ENCODE results near the gene MPZL2. TPM values are rescaled to one million over a fixed set of nuclear protein-coding genes. Genes with fewer than 3 reads are reported as not detected.

MPZL2 gene
- total RNA-seq, 1 donor from 2014 or later, result 2.3 TPM

GRCh38 chr11:118304227-118304567 is 40.1 kb upstream of the MPZL2 start:
- no peaks in the 10 kb centered on the region for H3K36me3 Mint-ChIP-seq
- H3K27ac ChIP-seq, result no peak overlapping the region
- H3K4me3 ChIP-seq, result no peak overlapping the region
- no peaks in the 10 kb centered on the region for H3K9me3 ChIP-seq (ENCODE audit: low read depth)
- peaks cover 10% of the 10 kb centered on the region for H3K27me3 Mint-ChIP-seq (ENCODE audit: insufficient read depth, low read depth)
- peaks cover 4% of the 10 kb centered on the region for H3K4me1 Mint-ChIP-seq
- no peak overlapping the region for H3K4me3 Mint-ChIP-seq
- no peaks in the 10 kb centered on the region for H3K79me2 ChIP-seq (ENCODE audit: low read depth)
- no peaks in the 10 kb centered on the region for H3K4me1 ChIP-seq
- TF ChIP-seq CTCF (IDR thresholded peaks at IDR 0.05) (no peak), EZH2 (IDR thresholded peaks at IDR 0.05) (no peak), EZH2phosphoT487 (IDR thresholded peaks at IDR 0.05) (no peak)
- no peaks in the 10 kb centered on the region for H3F3A ChIP-seq (ENCODE audit: low read depth)
- H3K9me3 Mint-ChIP-seq, result no peaks in the 10 kb centered on the region
- no peak overlapping the region for H3K9ac ChIP-seq
- no peaks in the 10 kb centered on the region for H4K20me1 ChIP-seq (ENCODE audit: low read depth)
- no peak overlapping the region for H2AFZ ChIP-seq (replicated peaks)
- no peak overlapping the region for H3K4me2 ChIP-seq
- no peak for DNase-seq (ENCODE audit: low spot score)
- peaks cover 6% of the 10 kb centered on the region for H3K27me3 ChIP-seq
- no peaks in the 10 kb centered on the region for H3K36me3 ChIP-seq
- no peak overlapping the region for H3K27ac Mint-ChIP-seq

GRCh38 chr11:118301600-118302195 is 37.6 kb upstream of the MPZL2 start:
- Histone ChIP-seq H4K20me1 (ENCODE audit: low read depth) (no peaks in the 10 kb centered on the region), H3K4me3 (no peak overlapping the region), H3K27me3 (peaks cover 6% of the 10 kb centered on the region), H3K4me1 (no peaks in the 10 kb centered on the region), H3K79me2 (ENCODE audit: low read depth) (no peaks in the 10 kb centered on the region), H2AFZ (replicated peaks) (peak overlapping the region; percentile 8), H3F3A (ENCODE audit: low read depth) (no peaks in the 10 kb centered on the region), H3K4me2 (no peak overlapping the region), H3K36me3 (no peaks in the 10 kb centered on the region), H3K9ac (no peak overlapping the region), H3K9me3 (ENCODE audit: low read depth) (no peaks in the 10 kb centered on the region), H3K27ac (no peak overlapping the region)
- Mint-ChIP-seq H3K27ac (no peak overlapping the region), H3K4me1 (peaks cover 4% of the 10 kb centered on the region), H3K36me3 (no peaks in the 10 kb centered on the region), H3K9me3 (no peaks in the 10 kb centered on the region), H3K4me3 (no peak overlapping the region), H3K27me3 (ENCODE audit: insufficient read depth, low read depth) (peaks cover 8% of the 10 kb centered on the region)
- no peak for DNase-seq (ENCODE audit: low spot score)
- TF ChIP-seq CTCF (IDR thresholded peaks at IDR 0.05) (no peak), EZH2 (IDR thresholded peaks at IDR 0.05) (no peak), EZH2phosphoT487 (IDR thresholded peaks at IDR 0.05) (no peak)

- peak overlapping the region; percentile 37 for H2AFZ ChIP-seq (replicated peaks)
- peaks cover 30% of the 10 kb centered on the region for H3K27me3 ChIP-seq
- no peaks in the 10 kb centered on the region for H3K36me3 ChIP-seq
- H3F3A ChIP-seq (ENCODE audit: low read depth), result no peaks in the 10 kb centered on the region
- TF ChIP-seq EZH2 (IDR thresholded peaks at IDR 0.05) (no peak), CTCF (IDR thresholded peaks at IDR 0.05) (peak; percentile 63)
- H3K4me1 ChIP-seq, result no peaks in the 10 kb centered on the region
- H3K27ac ChIP-seq, result no peak overlapping the region
- Mint-ChIP-seq H3K36me3 (no peaks in the 10 kb centered on the region), H3K27ac (no peak overlapping the region), H3K4me3 (no peak overlapping the region), H3K4me1 (no peaks in the 10 kb centered on the region), H3K27me3 (ENCODE audit: insufficient read depth, low read depth) (no peaks in the 10 kb centered on the region), H3K9me3 (no peaks in the 10 kb centered on the region)
- no peak overlapping the region for H3K4me3 ChIP-seq
- no peak overlapping the region for H3K4me2 ChIP-seq
- peak; percentile 40 for DNase-seq (ENCODE audit: low spot score)
- no peak overlapping the region for H3K9ac ChIP-seq
- H3K79me2 ChIP-seq (ENCODE audit: low read depth), result no peaks in the 10 kb centered on the region
- H3K9me3 ChIP-seq (ENCODE audit: low read depth), result no peaks in the 10 kb centered on the region
- no peaks in the 10 kb centered on the region for H4K20me1 ChIP-seq (ENCODE audit: low read depth)
These were observed 31.8 kb upstream of the MPZL2 start for GRCh38 chr11:118295815-118296454.

Data from neural progenitor cell (in vitro differentiated cells).